ENCODE data around the gene UBE2E2.

Gene UBE2E2

DNA sequence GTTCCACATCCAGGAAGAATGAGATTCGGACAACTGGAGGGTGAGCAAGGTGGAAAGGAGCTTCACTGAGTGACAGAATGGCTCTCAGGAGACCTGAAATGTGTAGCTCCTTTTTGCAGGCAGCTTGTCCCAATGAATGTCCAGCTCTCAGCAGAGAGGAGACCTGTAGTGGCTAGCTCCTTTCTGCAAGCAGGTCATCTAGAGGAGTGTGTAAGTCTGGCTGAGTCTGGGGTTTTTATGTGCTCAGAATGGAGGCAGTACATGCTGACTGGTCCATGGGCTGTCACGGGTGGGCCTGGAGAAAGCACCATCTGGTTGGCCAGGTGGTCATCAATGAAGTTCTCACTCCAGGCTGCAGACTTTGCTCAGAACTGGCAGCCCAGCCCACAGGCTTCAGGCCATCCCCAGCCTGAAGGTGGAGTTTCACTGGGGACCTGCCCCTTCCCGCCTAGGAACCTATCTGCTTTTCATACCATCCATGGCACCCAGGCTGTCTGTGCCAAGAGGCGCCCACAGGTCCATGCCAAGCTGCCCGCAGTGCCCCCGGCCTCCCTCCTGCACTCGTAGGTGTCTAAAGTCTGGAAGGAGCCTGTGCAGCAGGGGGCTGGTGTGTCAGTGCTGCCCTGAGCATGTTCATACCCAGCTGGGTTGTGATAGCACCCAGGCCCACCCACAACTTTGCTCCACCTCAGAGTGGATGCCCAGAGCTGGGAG is 276.6 kb downstream of the UBE2E2 start:
- peaks cover 3% of the 10 kb centered on the region for H3K4me1 ChIP-seq (ENCODE audit: control insufficient read depth, insufficient read depth, low read length)
- POLR2A ChIA-PET = no interaction called here
- no peak overlapping the region for H3K27ac ChIP-seq (ENCODE audit: extremely low read depth, low read depth, low read length)
- H3K4me3 ChIP-seq (ENCODE audit: low read depth, low read length) = no peak overlapping the region
- CTCF ChIA-PET = no interaction called here
- TF ChIP-seq SETDB1 (IDR thresholded peaks at IDR 0.05; ENCODE audit: insufficient read length, low read length) (peak; percentile 74), ZNF37A (tag by site-specific recombination; IDR thresholded peaks at IDR 0.05) (no peak), ZNF10 (tag by site-specific recombination; IDR thresholded peaks at IDR 0.05) (peak; percentile 49; the same call in 1 of the 2 replicates)
- no peaks in the 10 kb centered on the region for H3K9me3 ChIP-seq (ENCODE audit: control insufficient read depth, insufficient read depth, low read depth, low read length)
- H3K36me3 ChIP-seq (ENCODE audit: control insufficient read depth in 2 of 2, insufficient read depth in 1 of 2, low read length in 2 of 2) = no peaks in the 10 kb centered on the region

DNA sequence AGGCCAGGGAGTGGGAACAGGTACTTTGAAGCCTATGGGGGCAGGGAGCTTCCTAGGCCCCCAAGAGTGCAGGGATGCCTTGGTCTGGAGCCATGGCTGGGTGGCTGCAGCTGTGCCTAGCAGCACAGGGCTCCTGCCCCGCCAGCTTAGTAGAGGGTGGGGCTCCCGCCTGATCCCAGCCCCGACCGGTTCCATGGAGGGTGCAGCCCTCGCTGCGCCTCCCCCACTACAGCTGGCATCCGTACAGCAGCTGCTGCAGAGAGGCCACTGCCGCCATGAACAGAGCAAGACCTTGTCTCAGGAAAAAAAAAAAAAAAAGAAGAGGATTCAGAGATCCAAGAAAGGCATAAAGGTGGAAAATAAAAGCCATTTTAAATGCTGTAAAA is 277.2 kb downstream of the UBE2E2 start:
- H3K9me3 ChIP-seq (ENCODE audit: control insufficient read depth, insufficient read depth, low read depth, low read length) = no peaks in the 10 kb centered on the region
- POLR2A ChIA-PET = no interaction called here
- no peak overlapping the region for H3K4me3 ChIP-seq (ENCODE audit: low read depth, low read length)
- CTCF ChIA-PET = no interaction called here
- H3K4me1 ChIP-seq (ENCODE audit: control insufficient read depth, insufficient read depth, low read length) = peaks cover 3% of the 10 kb centered on the region
- TF ChIP-seq, protein P1, sequence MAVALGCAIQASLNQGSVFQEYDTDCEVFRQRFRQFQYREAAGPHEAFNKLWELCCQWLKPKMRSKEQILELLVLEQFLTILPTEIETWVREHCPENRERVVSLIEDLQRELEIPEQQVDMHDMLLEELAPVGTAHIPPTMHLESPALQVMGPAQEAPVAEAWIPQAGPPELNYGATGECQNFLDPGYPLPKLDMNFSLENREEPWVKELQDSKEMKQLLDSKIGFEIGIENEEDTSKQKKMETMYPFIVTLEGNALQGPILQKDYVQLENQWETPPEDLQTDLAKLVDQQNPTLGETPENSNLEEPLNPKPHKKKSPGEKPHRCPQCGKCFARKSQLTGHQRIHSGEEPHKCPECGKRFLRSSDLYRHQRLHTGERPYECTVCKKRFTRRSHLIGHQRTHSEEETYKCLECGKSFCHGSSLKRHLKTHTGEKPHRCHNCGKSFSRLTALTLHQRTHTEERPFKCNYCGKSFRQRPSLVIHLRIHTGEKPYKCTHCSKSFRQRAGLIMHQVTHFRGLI (tag by site-specific recombination; IDR thresholded peaks at IDR 0.05) = 0 out of 2 replicates have a peak, but pooled peaks have one; percentile 63
- TF ChIP-seq ZNF555 (tag by site-specific recombination; conservative IDR thresholded peaks at IDR 0.05) (no peak), ZNF777 (tag by site-specific recombination; IDR thresholded peaks at IDR 0.05; ENCODE audit: borderline replicate concordance) (no peak), ZNF585B (tag by site-specific recombination; IDR thresholded peaks at IDR 0.05) (no peak), ZNF239 (tag by site-specific recombination; IDR thresholded peaks at IDR 0.05) (no peak), FEZF1 (tag by site-specific recombination; IDR thresholded peaks at IDR 0.05) (no peak)
- H3K27ac ChIP-seq (ENCODE audit: extremely low read depth, low read depth, low read length) = no peak overlapping the region
- no peaks in the 10 kb centered on the region for H3K36me3 ChIP-seq (ENCODE audit: control insufficient read depth in 2 of 2, insufficient read depth in 1 of 2, low read length in 2 of 2)

DNA sequence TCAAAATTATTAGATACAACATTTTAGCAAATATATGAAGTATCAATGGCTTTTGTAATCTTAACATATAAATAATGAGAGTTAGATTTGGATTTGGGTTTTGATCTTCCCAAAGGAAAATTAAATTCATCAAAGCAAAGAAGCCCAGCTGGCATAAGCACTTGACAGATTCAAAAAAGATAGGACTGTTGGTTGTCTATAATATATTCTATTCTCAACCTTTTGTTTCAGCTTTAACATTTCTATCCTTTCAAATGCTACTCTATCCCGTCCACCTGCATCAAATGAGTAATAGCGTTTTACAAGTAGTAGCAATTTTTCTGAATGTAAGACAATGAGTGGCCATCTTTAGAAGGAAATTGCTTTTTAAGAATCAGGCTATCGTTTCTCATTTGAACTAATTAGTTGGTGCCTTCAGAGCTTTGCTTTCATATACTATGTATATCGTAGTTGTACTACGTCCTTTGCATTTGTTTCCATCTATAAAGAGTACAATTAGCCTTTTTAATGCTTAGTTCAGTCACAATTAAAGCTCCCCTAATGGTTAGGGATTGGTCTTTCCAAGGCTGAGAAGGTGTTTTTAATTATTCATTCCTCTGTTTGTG is 278.0 kb downstream of the UBE2E2 start:
- H3K4me1 ChIP-seq (ENCODE audit: control insufficient read depth, insufficient read depth, low read length) = peaks cover 3% of the 10 kb centered on the region
- no peak overlapping the region for H3K4me3 ChIP-seq (ENCODE audit: low read depth, low read length)
- no peaks in the 10 kb centered on the region for H3K9me3 ChIP-seq (ENCODE audit: control insufficient read depth, insufficient read depth, low read depth, low read length)
- POLR2A ChIA-PET = no interaction called here
- no peak overlapping the region; the same call in 1 of the 2 replicates for H3K27ac ChIP-seq (ENCODE audit: extremely low read depth, low read depth, low read length)
- no peaks in the 10 kb centered on the region for H3K36me3 ChIP-seq (ENCODE audit: control insufficient read depth in 2 of 2, insufficient read depth in 1 of 2, low read length in 2 of 2)
- CTCF ChIA-PET = no interaction called here
- TF ChIP-seq ZNF785 (tag by site-specific recombination; IDR thresholded peaks at IDR 0.05) (no peak), ZNF335 (tag by site-specific recombination; conservative IDR thresholded peaks at IDR 0.05) (no peak), ZNF132 (tag by site-specific recombination; IDR thresholded peaks at IDR 0.05; ENCODE audit: borderline replicate concordance) (no peak), ZNF664 (tag by site-specific recombination; IDR thresholded peaks at IDR 0.05) (no peak), ZNF571 (tag by site-specific recombination; IDR thresholded peaks at IDR 0.05) (no peak), SETDB1 (IDR thresholded peaks at IDR 0.05; ENCODE audit: insufficient read length, low read length) (no peak), ZNF266 (tag by site-specific recombination; IDR thresholded peaks at IDR 0.05; ENCODE audit: low read depth) (no peak), ZNF221 (tag by site-specific recombination; IDR thresholded peaks at IDR 0.05; ENCODE audit: borderline replicate concordance) (no peak), ZNF211 (tag by site-specific recombination; IDR thresholded peaks at IDR 0.05; ENCODE audit: low read depth) (no peak), ZNF214 (tag by site-specific recombination; IDR thresholded peaks at IDR 0.05; ENCODE audit: borderline replicate concordance) (no peak), ZNF48 (tag by site-specific recombination; IDR thresholded peaks at IDR 0.05) (no peak), ZXDB (tag by site-specific recombination; IDR thresholded peaks at IDR 0.05) (no peak), ZFP69B (tag by site-specific recombination; IDR thresholded peaks at IDR 0.05) (no peak), ZEB2 (tag by site-specific recombination; IDR thresholded peaks at IDR 0.05) (no peak)
- TF ChIP-seq, protein P2, sequence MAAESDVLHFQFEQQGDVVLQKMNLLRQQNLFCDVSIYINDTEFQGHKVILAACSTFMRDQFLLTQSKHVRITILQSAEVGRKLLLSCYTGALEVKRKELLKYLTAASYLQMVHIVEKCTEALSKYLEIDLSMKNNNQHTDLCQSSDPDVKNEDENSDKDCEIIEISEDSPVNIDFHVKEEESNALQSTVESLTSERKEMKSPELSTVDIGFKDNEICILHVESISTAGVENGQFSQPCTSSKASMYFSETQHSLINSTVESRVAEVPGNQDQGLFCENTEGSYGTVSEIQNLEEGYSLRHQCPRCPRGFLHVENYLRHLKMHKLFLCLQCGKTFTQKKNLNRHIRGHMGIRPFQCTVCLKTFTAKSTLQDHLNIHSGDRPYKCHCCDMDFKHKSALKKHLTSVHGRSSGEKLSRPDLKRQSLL (tag by site-specific recombination; IDR thresholded peaks at IDR 0.05) = no peak
- TF ChIP-seq, protein P3, sequence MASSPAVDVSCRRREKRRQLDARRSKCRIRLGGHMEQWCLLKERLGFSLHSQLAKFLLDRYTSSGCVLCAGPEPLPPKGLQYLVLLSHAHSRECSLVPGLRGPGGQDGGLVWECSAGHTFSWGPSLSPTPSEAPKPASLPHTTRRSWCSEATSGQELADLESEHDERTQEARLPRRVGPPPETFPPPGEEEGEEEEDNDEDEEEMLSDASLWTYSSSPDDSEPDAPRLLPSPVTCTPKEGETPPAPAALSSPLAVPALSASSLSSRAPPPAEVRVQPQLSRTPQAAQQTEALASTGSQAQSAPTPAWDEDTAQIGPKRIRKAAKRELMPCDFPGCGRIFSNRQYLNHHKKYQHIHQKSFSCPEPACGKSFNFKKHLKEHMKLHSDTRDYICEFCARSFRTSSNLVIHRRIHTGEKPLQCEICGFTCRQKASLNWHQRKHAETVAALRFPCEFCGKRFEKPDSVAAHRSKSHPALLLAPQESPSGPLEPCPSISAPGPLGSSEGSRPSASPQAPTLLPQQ (tag by site-specific recombination; IDR thresholded peaks at IDR 0.05) = no peak

Measured in HEK293 (cell line).